ENCODE measurements around the gene FGR.

Gene FGR

DNA sequence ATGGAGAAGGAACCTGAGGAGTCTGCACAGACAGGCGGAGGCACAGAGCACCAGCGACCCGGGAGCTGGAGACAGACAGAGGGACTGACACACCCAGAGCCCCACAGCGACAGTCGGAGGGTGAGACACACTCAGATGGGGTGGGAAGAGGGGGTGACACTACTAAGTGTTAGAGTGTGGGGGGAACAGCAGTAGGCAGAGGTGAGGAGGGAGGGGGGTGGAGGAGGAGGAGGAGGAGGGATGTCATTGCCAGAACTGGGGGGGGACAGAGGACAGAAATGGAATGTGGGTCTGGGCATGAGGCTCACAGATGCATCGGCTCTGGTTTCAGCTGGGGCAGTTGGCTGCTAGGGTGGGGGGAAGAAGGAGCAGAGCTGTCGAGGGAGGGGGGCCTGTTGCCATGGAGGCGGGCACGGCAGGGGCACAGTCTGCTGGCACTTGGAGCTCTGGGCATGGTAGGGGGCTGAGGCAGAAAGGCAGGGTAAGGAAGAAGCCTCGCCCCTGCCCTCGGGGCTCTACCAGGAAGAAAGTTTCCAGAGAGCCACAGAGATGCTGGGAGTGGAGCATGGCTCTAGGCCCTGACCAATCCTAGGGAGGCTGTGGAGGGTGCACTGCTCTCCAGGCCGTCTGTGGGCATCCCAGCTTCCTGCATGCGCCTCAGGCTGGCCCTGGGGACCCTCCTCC, 68.4 kb downstream of the FGR start:
- DNase-seq, result no peak

DNA sequence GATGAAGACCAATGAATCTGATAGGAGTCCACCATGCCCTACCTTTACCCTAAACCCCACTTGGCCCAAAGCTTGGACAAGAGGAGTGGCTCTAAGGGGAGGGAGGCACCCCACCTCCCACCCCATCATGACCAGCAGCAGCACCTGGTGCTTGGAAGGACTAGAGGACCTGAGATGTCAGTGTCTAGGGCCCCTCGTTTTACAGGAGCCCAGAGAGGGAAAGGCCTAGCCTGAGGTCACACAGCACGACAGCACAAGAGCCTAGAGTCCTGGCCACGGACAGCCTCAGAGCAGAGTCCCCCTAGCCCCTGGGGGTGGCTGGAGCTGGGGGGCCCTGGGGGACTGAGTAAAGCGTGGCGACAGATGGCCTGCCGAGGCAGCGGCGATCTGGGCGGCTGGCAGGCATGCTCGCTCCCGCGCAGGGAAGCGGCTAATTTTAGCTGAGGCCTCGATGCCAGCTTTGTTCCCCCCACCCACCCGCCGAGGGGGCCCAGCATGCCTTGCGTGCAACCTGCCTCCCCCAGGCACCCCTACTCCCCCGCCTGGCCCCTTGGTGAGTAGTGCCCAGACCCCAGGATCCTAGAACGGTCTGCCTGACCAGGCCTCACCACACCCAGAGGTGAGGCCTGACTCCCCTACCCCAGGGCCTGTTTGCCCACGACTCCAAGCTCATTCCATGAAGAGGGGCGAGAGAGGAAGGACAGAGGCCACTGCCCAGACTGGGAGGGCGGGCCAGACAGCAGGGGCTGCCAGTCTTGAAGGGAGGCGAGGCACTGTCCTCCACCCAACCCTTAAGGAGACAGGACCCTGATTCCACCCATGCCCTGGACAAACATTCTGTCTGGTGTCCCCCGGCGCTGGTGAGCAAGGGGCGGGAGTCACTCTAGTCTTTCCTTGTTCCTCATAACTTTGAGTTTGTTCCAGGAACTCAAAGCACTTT, 70.0 kb downstream of the FGR start:
- no peak for DNase-seq

DNA sequence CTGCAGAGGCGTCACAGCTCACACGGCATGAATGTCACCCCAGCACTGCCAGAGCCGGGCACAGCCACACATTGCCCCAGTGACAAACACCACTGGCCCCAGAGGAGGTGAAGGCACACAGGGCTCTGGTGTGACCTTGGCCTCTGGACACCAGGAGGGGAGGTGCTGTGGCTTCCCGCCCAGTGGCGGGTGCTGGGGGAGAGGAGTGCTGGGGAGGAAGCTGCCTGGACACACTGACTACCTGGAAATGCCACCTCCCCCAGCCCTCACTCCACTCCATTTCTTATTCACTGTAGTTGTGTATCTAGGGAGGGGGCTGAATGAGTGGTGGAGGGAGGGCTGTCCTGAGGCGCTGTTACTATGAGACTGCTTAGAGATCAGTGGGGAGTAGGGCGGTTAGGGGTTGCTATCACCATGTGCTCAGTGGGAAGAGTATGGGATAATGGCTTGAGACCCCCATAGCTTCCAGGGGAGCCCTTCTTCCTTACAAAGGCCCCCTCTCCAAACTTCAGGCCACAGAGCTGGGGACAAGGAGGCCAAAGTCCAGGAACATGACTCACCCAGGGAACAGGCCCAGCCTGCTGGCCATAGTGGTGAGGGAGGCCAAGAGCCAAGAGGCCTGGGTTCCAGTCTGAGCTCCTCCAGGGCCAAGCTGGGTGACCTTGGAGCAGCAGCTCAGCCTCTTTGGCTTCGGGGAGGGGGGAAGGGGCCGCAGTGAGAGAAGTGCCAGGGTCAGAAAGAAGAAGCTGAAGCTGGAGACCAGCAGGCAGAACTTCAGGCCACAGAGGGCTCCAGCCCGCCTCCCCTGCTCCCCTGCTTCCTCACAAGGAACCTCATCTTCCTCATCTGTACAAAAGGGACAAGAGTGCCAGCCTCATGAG, 71.2 kb downstream of the FGR start:
- DNase-seq, result no peak

DNA sequence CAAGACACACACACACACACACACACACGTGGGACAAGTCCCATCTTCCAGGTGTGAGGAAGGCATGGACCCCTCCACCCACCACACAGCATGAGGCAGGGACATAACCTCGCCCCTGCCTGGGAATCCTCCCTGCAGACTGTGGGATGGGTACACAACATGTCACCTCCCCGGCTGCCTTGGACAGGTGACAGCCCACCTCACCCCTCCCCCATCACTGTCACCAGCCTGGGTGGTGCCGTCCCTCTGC, 71.7 kb downstream of the FGR start:
- DNase-seq, result no peak

DNA sequence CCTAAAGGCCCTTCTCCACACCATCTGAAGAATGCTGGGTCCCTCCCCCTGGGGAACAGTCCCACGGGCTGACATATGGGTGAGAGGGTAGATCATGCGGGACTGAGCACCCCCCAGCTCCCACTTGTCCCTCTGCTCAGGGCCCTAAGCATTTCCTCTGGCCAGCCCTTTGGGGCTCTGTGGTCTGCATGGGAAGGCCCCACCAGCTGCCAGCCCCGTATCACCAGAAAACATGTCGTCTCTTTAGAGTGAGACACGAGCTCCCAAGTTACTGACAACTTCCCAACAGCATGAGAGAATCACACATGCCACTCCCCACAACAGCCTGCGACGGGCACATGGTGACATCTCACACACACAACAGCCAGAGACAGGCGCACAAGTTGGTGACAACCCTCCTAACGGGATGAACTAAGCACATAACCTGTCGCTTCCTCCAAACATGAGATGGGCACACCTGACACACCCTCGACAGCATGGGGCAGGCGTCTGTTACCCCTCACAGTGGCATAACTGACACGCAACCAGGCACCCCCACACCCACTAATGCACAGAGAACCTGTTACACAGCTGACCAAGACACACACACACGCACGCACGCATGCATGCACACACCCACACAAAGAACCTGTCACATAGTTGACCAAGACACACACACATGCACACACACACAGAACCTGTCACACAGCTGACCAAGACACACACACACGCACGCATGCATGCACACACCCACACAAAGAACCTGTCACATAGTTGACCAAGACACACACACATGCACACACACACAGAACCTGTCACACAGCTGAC, 72.2 kb downstream of the FGR start:
- no peak for DNase-seq
